HCT116 (cell line): ENCODE data around the gene CCDC9B. TPM values are rescaled to one million over a fixed set of nuclear protein-coding genes. Genes with fewer than 3 reads are reported as not detected.

Experiments
- ATAC-seq: fragments of 200-7000 bp; cut with Tn5 transposase; 2 replicates; pipeline ENCODE4 v1.9.1; 2020; ENCODE audit warnings: mild to moderate bottlenecking, moderate library complexity
- BruUV-seq: library from RNA; stranded (reverse); fragments of 400-500 nt; replicated peaks from 2 replicates; lab custom pipeline; 2021; lab: Mats Ljungman, UMichigan
- CTCF ChIA-PET: fragments of 300-600 bp; sonication (Branson Sonifier 250); formaldehyde crosslinking; loops from one replicate; lab custom pipeline; 2021; ENCODE audit warnings: antibody characterized with exemption; lab: Charles Lee
- POLR2A ChIA-PET: fragments of 300-600, 350-600 bp; sonication (Branson Sonifier 250); formaldehyde crosslinking; loops from one replicate; lab custom pipeline; 2021; ENCODE audit warnings: antibody characterized with exemption; lab: Charles Lee
- RAD21 ChIA-PET, 2 experiments: fragments of 300-600 bp; sonication (Branson Sonifier 250); formaldehyde crosslinking; loops; one replicate each; lab custom pipeline; 2023; ENCODE audit warnings: low total read pairs in 2 of 2; ENCODE audit not compliant: uncharacterized antibody in 2 of 2, unreplicated experiment in 2 of 2, low non-redundant PET in 1 of 2; lab: Charles Lee
- DNase-seq: peaks from one replicate; pipeline ENCODE4 v3.0.0-alpha.2; 2010; ENCODE audit warnings: low read depth, low spot score
- H2AFZ ChIP-seq: fragments of 200-600 bp; shearing (Covaris generic), sonication (generic); 2 replicates; pipeline ENCODE4 v1.6.1; 2017; ENCODE audit warnings: low read depth, mixed run types, mixed read lengths, antibody characterized with exemption, low read length; ENCODE audit not compliant: poor library complexity, severe bottlenecking
- H3K27ac ChIP-seq: 2 replicates; pipeline ENCODE4 v1.5.1; 2012; ENCODE audit warnings: low read depth, low read length
- H3K27me3 ChIP-seq: fragments of 200-600 bp; sonication (generic); 2 replicates; pipeline ENCODE4 v1.6.1; 2016; ENCODE audit warnings: mixed run types, low read length, mixed read lengths; ENCODE audit not compliant: insufficient read depth
- H3K36me3 ChIP-seq, 2 experiments: fragments of 200-500 bp in 1 of 2; fragments of 200-600 bp in 1 of 2; sonication (Bioruptor generic) in 1 of 2; sonication (generic) in 1 of 2; 2 replicates each; pipeline versions ENCODE4 v1.5.1 to v1.6.1; 2014 to 2016; ENCODE audit warnings: low read length in 2 of 2, inconsistent platforms in 1 of 2, mixed read lengths in 1 of 2, mixed run types in 1 of 2; ENCODE audit not compliant: insufficient read depth in 2 of 2, control insufficient read depth in 1 of 2
- H3K4me1 ChIP-seq, 2 experiments: fragments of 200-600 bp in 1 of 2; sonication (generic) in 1 of 2; 2 replicates each; pipeline versions ENCODE4 v1.5.1 to v1.6.1; 2012 to 2017; ENCODE audit warnings: low read length in 2 of 2, inconsistent platforms in 1 of 2, mild to moderate bottlenecking in 1 of 2, mixed read lengths in 1 of 2, mixed run types in 1 of 2, moderate library complexity in 1 of 2; ENCODE audit not compliant: insufficient read depth in 2 of 2, control insufficient read depth in 1 of 2
- H3K4me2 ChIP-seq: fragments of 200-600 bp; sonication (generic); 2 replicates; pipeline ENCODE4 v1.6.1; 2017; ENCODE audit warnings: mixed run types, low read length, mixed read lengths
- H3K4me3 ChIP-seq, 2 experiments: fragments of 200-600 bp in 1 of 2; sonication (generic) in 1 of 2; replicated peaks in 1 of 2; 2 replicates each; pipeline ENCODE4 v1.5.1; 2011 to 2016; ENCODE audit warnings: low read length in 2 of 2, control low read depth in 1 of 2, low read depth in 1 of 2, mild to moderate bottlenecking in 1 of 2, mixed read lengths in 1 of 2, mixed run types in 1 of 2
- H3K79me2 ChIP-seq: fragments of 200-600 bp; sonication (generic); 2 replicates; pipeline ENCODE4 v1.6.1; 2017; ENCODE audit warnings: mild to moderate bottlenecking, mixed run types, low read length, moderate library complexity, mixed read lengths; ENCODE audit not compliant: insufficient read depth
- H3K9ac ChIP-seq: fragments of 200-600 bp; sonication (generic); 2 replicates; pipeline ENCODE4 v1.6.1; 2016; ENCODE audit warnings: low read length, mixed read lengths
- H3K9me2 ChIP-seq: fragments of 200-600 bp; sonication (generic), shearing (Covaris generic); 2 replicates; pipeline ENCODE4 v1.6.1; 2017; ENCODE audit warnings: mixed run types, mild to moderate bottlenecking, moderate library complexity; ENCODE audit not compliant: insufficient read depth
- H3K9me3 ChIP-seq, 2 experiments: fragments of 200-500 bp in 1 of 2; fragments of 200-600 bp in 1 of 2; sonication (Bioruptor generic) in 1 of 2; sonication (generic) in 1 of 2; 2 replicates each; pipeline ENCODE4 v1.6.1; 2014 to 2017; ENCODE audit warnings: low read length in 2 of 2, mixed read lengths in 2 of 2, inconsistent platforms in 1 of 2, low read depth in 1 of 2, mild to moderate bottlenecking in 1 of 2, mixed run types in 1 of 2, moderate library complexity in 1 of 2; ENCODE audit not compliant: control insufficient read depth in 1 of 2, insufficient read depth in 1 of 2
- H4K20me1 ChIP-seq: fragments of 200-600 bp; sonication (generic), shearing (Covaris generic); 2 replicates; pipeline ENCODE4 v1.6.1; 2017; ENCODE audit warnings: mixed run types, mild to moderate bottlenecking, moderate library complexity; ENCODE audit not compliant: insufficient read depth
- ATF3 ChIP-seq: IDR thresholded peaks from 2 replicates; pipeline ENCODE4 v1.6.1; 2012
- CEBPB ChIP-seq: IDR thresholded peaks from 2 replicates; pipeline ENCODE4 v1.6.1; 2012; ENCODE audit warnings: low read depth
- CTCF ChIP-seq, 3 experiments: fragments of 200-600 bp in 1 of 3; sonication (generic) in 1 of 3; IDR thresholded peaks in 2 of 3; conservative IDR thresholded peaks in 1 of 3; 2 replicates each; pipeline ENCODE4 v1.5.1; 2012 to 2017; ENCODE audit warnings: low read depth in 2 of 3, low read length in 2 of 3, antibody characterized with exemption in 1 of 3, borderline replicate concordance in 1 of 3, control low read depth in 1 of 3, mild to moderate bottlenecking in 1 of 3, mixed read lengths in 1 of 3, mixed run types in 1 of 3, moderate library complexity in 1 of 3; ENCODE audit not compliant: insufficient read depth in 1 of 3
- EZH2 ChIP-seq: fragments of 200-600 bp; sonication (generic); IDR thresholded peaks from 2 replicates; pipeline ENCODE4 v1.6.1; 2017; ENCODE audit warnings: antibody characterized with exemption, mixed run types
- EZH2phosphoT487 ChIP-seq: fragments of 200-600 bp; IDR thresholded peaks from 2 replicates; pipeline ENCODE4 v1.6.1; 2018; ENCODE audit warnings: antibody characterized with exemption, borderline replicate concordance
- JUND ChIP-seq: IDR thresholded peaks from 2 replicates; pipeline ENCODE4 v1.6.1; 2012
- MAX ChIP-seq: IDR thresholded peaks from 2 replicates; pipeline ENCODE4 v1.6.1; 2012
- POLR2A ChIP-seq: IDR thresholded peaks from 2 replicates; pipeline ENCODE4 v1.7.0; 2011; ENCODE audit warnings: borderline replicate concordance; ENCODE audit not compliant: insufficient read depth, insufficient read length; ENCODE audit errors: extremely low read depth
- SRF ChIP-seq: IDR thresholded peaks from 2 replicates; pipeline ENCODE4 v1.6.1; 2012; ENCODE audit warnings: low read depth
- ZBTB33 ChIP-seq: IDR thresholded peaks from 2 replicates; pipeline ENCODE4 v1.6.1; 2011; ENCODE audit warnings: mild to moderate bottlenecking, low read length, moderate library complexity; ENCODE audit not compliant: insufficient replicate concordance; ENCODE audit errors: extremely low read depth
- intact Hi-C: fragments of 100-400 bp; cut with micrococcal nuclease; formaldehyde crosslinking; loops from 2 replicates; pipeline ENCODE4 v1.10.0; 2022
- total RNA-seq: library from RNA; stranded (reverse); gene quantifications from one replicate; pipeline ENCODE4 v1.2.1, GENCODE V29; 2021; ENCODE audit not compliant: unreplicated experiment

Gene CCDC9B
- total RNA-seq, 1 experiment from 2014 or later, result 15.6 TPM

GRCh38 chr15:40344217-40344616 lies 3.5 kb upstream of the CCDC9B start (continued):
- no peak for TF ChIP-seq CEBPB

GRCh38 chr15:40343512-40343911 lies 2.8 kb upstream of the CCDC9B start:
- H3K79me2 ChIP-seq, result peaks cover 5% of the 10 kb centered on the region; the same call in 1 of the 2 replicates
- intact Hi-C loops, result loop anchor here (10.0 kb wide), 1 partner anchor 161 kb away; no protein-coding TSS in a partner anchor
- H3K27ac ChIP-seq, result no peak overlapping the region
- H4K20me1 ChIP-seq, result no peaks in the 10 kb centered on the region
- H2AFZ ChIP-seq, result no peak overlapping the region
- no peak overlapping the region for H3K9ac ChIP-seq
- no peaks in the 10 kb centered on the region for H3K27me3 ChIP-seq
- CTCF ChIA-PET, result interaction anchor here (1.0 to 2.9 kb wide), 5 partner anchors 12 to 126 kb away, joined by 3 to 22 read pairs (median 3); partner anchors contain the start of gene DISP2
- TF ChIP-seq ZBTB33 (no peak), EZH2phosphoT487 (no peak), CTCF (IDR thresholded peaks at IDR 0.05 in 2 of 3, conservative IDR thresholded peaks at IDR 0.05 in 1 of 3; ENCODE audit: borderline replicate concordance in 1 of 3, insufficient read depth in 1 of 3, low read depth in 2 of 3, low read length in 2 of 3) (no peak), JUND (no peak), SRF (no peak), EZH2 (no peak), CEBPB (no peak), ATF3 (no peak), MAX (no peak), POLR2A (no peak)
- TF ChIP-seq, all 23 proteins: peak for 0
- ChIA-PET POLR2A (no interaction called here), RAD21 (interaction anchor here in 1 of 2 experiments (1.5 kb wide), 1 partner anchor 13 kb away, joined by 3 read pairs; no protein-coding TSS in a partner anchor)
- peaks cover 30 to 78% of the 10 kb centered on the region in 2 experiments for H3K4me1 ChIP-seq
- no peaks in the 10 kb centered on the region for H3K9me3 ChIP-seq
- no peaks in the 10 kb centered on the region for H3K36me3 ChIP-seq
- DNase-seq, result no peak
- no peak for ATAC-seq
- no peak overlapping the region for H3K4me3 ChIP-seq
- no peak overlapping the region for H3K4me2 ChIP-seq
- BruUV-seq, result no TSS peak
- no peaks in the 10 kb centered on the region for H3K9me2 ChIP-seq
